Measurements from ENCODE around the gene KIF5C. TPM values are rescaled to one million over a fixed set of nuclear protein-coding genes. Genes with fewer than 3 reads are reported as not detected.

The KIF5C gene
- total and polyA plus RNA-seq, 2 of the 13 experiments (the other 11 are each of a cell fraction or from before 2014, with no cell fraction given), result 0.15 to 0.20 TPM

DNA sequence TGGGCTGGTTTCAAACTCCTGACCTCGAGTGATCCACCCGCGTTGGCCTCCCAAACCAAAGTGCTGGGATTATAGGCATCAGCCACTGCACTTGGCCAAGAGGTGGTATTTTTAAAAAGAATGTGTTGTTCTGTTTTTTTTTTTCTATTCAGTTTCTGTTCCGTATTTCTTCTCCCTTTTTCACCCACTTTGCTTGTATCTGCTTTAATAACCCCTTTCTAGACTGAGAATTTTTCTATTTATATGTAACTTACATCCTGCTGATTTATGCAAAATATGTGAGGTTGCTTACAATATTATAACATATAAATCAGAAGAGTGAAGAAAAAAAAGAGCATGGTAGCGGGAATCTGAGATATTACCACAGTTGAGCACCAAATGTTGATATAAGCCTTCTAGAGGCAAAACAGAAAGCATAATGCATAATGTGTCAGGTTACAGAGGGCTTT, 146.3 kb downstream of the KIF5C start:
- no peak overlapping the region for H2AFZ ChIP-seq (ENCODE audit: low read length)
- POLR2A ChIA-PET, result no interaction called here
- no peaks in the 10 kb centered on the region for H3K36me3 ChIP-seq (replicated peaks in 1 of 2; ENCODE audit: control insufficient read depth in 1 of 2, insufficient read depth in 2 of 2, low read length in 2 of 2)
- no peak overlapping the region for H3K27ac ChIP-seq (ENCODE audit: extremely low read length, insufficient read depth, low read length)
- H3K4me2 ChIP-seq (ENCODE audit: low read depth, low read length), result no peak overlapping the region
- no peaks in the 10 kb centered on the region for H3K9me3 ChIP-seq (ENCODE audit: low read length)
- 47% methylated on average over 5 of the region's 5 CpGs for WGBS (ENCODE audit: low lambda C conversion rate)
- H3K27me3 ChIP-seq (ENCODE audit: control insufficient read depth in 1 of 2, insufficient read depth in 2 of 2, low read length in 2 of 2), result peaks cover 0 to 13% of the 10 kb centered on the region in 2 experiments; a peak in 2 of 5 replicates
- in situ Hi-C loops (cut with HindIII; ENCODE audit: extremely low pct_ligation_motif_present, low pct_unique_long_range_greater_than_20kb) (loop anchor here (5.0 kb wide), 1 partner anchor 541 kb away; no protein-coding TSS in a partner anchor), intact Hi-C loops (cut with micrococcal nuclease; ENCODE audit: unreplicated experiment) (no loop called here)
- H3K4me3 ChIP-seq (replicated peaks in 1 of 3; ENCODE audit: insufficient read depth in 1 of 3, low read depth in 2 of 3, low read length in 3 of 3), result no peak overlapping the region
- no peaks in the 10 kb centered on the region for H3K79me2 ChIP-seq (ENCODE audit: insufficient read depth, low read length)
- H3K9ac ChIP-seq (ENCODE audit: insufficient read depth, low read depth, low read length), result no peak overlapping the region
- ATAC-seq (no peak), DNase-seq (ENCODE audit: low spot score) (no peak), FAIRE-seq (no peak)
- no TSS peak for BruUV-seq (replicated peaks)
- peaks cover 12% of the 10 kb centered on the region for H3K4me1 ChIP-seq (ENCODE audit: insufficient read depth, low read length)
- CTCF ChIA-PET (ENCODE audit: low intra/inter-chr PET ratio, low total read pairs), result no interaction called here
- no peaks in the 10 kb centered on the region for H4K20me1 ChIP-seq (ENCODE audit: insufficient read depth, low read length)
- no peak for TF ChIP-seq ZNF839 (CRISPR knock-in tag; IDR thresholded peaks at IDR 0.05; ENCODE audit: borderline replicate concordance)
- no peak for TF ChIP-seq ZNF570 (CRISPR knock-in tag; IDR thresholded peaks at IDR 0.05; ENCODE audit: borderline replicate concordance)
- TF ChIP-seq RCOR2 (CRISPR knock-in tag; IDR thresholded peaks at IDR 0.05), result no peak
- no peak for TF ChIP-seq PAWR (CRISPR knock-in tag; IDR thresholded peaks at IDR 0.05; ENCODE audit: borderline replicate concordance)
- TF ChIP-seq ZNF780A (CRISPR knock-in tag; IDR thresholded peaks at IDR 0.05), result no peak
- no peak for TF ChIP-seq YY1 (IDR thresholded peaks at IDR 0.05; ENCODE audit: insufficient read depth, insufficient replicate concordance, low read depth, low read length)
- TF ChIP-seq, protein P1, sequence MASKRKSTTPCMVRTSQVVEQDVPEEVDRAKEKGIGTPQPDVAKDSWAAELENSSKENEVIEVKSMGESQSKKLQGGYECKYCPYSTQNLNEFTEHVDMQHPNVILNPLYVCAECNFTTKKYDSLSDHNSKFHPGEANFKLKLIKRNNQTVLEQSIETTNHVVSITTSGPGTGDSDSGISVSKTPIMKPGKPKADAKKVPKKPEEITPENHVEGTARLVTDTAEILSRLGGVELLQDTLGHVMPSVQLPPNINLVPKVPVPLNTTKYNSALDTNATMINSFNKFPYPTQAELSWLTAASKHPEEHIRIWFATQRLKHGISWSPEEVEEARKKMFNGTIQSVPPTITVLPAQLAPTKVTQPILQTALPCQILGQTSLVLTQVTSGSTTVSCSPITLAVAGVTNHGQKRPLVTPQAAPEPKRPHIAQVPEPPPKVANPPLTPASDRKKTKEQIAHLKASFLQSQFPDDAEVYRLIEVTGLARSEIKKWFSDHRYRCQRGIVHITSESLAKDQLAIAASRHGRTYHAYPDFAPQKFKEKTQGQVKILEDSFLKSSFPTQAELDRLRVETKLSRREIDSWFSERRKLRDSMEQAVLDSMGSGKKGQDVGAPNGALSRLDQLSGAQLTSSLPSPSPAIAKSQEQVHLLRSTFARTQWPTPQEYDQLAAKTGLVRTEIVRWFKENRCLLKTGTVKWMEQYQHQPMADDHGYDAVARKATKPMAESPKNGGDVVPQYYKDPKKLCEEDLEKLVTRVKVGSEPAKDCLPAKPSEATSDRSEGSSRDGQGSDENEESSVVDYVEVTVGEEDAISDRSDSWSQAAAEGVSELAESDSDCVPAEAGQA (IDR thresholded peaks at IDR 0.05; ENCODE audit: low read depth), result no peak
- TF ChIP-seq, protein P1 (CRISPR knock-in tag; IDR thresholded peaks at IDR 0.05; ENCODE audit: borderline replicate concordance), result no peak
- no peak for TF ChIP-seq HNRNPL (IDR thresholded peaks at IDR 0.05; ENCODE audit: low read depth, low read length)
- no peak for TF ChIP-seq MAX (IDR thresholded peaks at IDR 0.05)
- no peak for TF ChIP-seq TARDBP (CRISPR knock-in tag; IDR thresholded peaks at IDR 0.05)
- TF ChIP-seq ZNF33A (CRISPR knock-in tag; IDR thresholded peaks at IDR 0.05; ENCODE audit: borderline replicate concordance), result no peak
- TF ChIP-seq RARG (CRISPR knock-in tag; IDR thresholded peaks at IDR 0.05; ENCODE audit: low read depth), result no peak
